ENCODE data around the gene FANCE.
A peak's percentile ranks its signal among the peaks of the same experiment; 100 is the strongest.

Gene FANCE

GRCh38 chr6:35468181-35468979 lies 16.2 kb downstream of the FANCE start, which contains the start of gene RPL10A:
TSS of gene RPL10A (plus strand) at chr6:35468401. CDS start at chr6:35468435, 34 bp downstream.
- peak; percentile 94 for DNase-seq (ENCODE audit: low spot score)

DNA sequence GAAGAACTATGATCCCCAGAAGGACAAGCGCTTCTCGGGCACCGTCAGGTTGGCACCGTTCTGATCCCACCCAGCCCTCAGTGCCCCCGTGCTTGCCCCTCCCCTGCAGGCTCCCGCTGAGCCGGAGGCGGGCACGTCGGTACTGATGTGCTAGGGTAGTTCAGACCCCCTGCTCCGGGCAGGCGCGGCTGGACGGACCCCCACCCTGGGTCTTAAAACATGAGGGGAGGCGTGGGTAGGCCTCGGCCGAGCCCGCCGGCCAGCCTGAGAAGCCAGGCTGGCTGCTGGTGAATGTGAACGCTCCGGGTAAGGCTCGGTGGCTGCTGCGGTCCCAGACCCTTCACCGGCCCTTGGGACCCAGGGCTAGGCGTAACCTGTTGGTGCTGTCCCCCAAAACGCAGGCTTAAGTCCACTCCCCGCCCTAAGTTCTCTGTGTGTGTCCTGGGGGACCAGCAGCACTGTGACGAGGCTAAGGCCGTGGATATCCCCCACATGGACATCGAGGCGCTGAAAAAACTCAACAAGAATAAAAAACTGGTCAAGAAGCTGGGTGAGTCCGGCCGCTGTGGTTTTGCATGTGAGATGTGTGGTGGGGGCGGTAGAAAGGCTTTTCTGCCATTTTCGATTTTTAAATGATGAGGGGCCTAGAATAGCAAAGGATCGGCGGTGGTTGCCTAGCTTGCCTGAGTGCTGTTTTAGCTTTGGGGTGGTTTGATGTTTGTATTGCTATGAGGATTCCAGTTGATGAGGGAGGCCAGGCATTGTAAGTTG lies 17.0 kb downstream of the FANCE start:
- no peak for DNase-seq (ENCODE audit: low spot score)

GRCh38 chr6:35469751-35470662 lies 17.9 kb downstream of the FANCE start:
- DNase-seq (ENCODE audit: low spot score), result no peak

DNA sequence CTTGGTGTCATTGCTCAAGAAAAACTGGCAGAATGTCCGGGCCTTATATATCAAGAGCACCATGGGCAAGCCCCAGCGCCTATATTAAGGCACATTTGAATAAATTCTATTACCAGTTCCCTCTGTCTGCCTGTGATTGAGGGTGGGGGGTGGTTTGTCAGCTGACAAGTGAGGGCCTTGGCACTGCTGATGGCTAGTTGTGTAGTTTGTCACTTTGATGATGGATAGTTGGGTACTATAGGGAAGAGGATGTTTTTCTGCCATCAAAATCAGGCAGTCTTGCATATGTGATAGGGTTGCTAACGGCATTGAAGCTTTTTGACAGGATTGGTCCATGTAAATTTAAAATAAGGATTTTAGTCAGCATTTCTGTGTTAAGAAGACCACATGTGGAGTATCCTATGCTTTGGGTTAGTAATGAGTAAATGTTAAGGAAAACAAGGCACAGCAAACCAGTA lies 18.6 kb downstream of the FANCE start:
- DNase-seq (ENCODE audit: low spot score), result no peak

- no peak for DNase-seq (ENCODE audit: low spot score)
Measured at GRCh38 chr6:35471836-35472345, 19.8 kb downstream of the FANCE start.

DNA sequence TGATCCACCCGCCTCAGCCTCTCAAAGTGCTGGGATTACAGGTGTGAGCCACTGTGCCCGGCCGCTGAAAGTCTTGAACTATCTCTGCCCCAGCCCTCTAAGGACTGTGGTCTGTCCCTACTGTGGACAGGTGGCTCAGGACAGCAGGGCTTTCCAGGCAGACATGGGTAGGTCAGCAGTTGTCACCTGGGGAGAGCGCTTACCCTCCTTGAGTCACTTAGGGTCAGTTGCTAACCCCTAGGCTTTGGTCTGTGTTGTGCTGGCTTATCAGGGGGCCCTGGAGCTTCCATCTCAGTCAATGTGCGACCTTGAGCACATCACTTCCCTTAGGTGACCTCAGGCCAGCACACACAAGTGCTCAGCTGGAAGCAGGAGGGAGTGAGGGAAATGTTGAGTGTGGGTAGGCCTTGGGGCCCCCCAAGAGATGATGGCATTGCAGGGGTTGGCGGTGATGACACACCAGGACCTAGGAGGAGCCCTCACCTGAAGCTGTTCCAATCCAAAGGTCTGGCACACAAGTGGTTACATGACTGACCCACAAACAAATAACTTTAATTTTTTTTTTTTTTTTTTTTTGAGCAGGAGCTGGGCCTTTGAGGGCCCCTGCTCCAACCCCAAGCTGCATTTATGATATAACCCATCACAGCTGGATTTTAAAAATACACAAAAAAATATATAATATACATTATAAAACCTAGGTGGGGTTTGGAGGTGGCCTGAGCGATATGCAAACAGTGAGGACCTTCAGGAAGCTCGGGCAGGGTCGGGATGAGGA lies 21.1 kb downstream of the FANCE start:
- no peak for DNase-seq (ENCODE audit: low spot score)

DNA sequence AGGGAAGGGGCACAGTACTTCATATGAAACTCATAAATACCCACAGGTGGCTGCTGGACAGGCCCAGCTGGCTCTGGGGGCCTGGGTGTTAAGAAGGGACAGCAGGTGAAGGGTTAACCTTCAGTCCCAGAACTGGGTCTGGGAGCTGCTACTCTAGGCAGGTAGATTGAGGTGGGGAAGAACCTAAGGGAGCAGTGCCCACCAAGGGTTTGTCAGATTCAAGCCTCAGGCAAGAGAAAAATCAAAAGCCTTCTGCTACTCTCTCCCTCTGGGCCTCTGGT lies 21.7 kb downstream of the FANCE start:
- DNase-seq (ENCODE audit: low spot score), result peak; percentile 31

GRCh38 chr6:35474131-35474941 lies 22.2 kb downstream of the FANCE start:
- DNase-seq (ENCODE audit: low spot score), result peak; percentile 29

- DNase-seq (ENCODE audit: low spot score), result no peak
Measured at GRCh38 chr6:35474942-35475570, 22.9 kb downstream of the FANCE start.

DNA sequence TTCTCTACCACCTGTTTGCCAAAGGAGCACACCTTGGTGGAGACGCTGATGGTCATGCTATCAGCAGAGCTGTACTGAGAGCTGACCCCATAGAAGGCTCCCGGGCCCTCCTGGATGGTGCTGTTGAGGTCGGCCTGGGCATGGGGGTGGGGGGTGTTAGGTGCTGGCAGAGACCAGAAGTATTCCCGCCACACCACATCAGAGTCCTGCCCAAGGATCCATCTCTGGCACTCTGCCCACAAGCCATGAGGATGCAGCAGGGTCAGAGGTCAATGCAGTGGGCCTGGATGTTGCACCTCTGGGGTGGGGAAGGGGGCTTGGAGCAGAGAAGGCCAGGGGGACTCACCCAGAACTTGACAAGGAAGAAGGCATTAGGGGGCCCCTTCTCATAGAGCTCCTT lies 23.4 kb downstream of the FANCE start:
- DNase-seq (ENCODE audit: low spot score), result no peak

- DNase-seq (ENCODE audit: low spot score), result no peak
Measured at GRCh38 chr6:35476004-35476403, 23.9 kb downstream of the FANCE start.

GRCh38 chr6:35477028-35477427 lies 24.9 kb downstream of the FANCE start:
- DNase-seq (ENCODE audit: low spot score), result no peak

DNA sequence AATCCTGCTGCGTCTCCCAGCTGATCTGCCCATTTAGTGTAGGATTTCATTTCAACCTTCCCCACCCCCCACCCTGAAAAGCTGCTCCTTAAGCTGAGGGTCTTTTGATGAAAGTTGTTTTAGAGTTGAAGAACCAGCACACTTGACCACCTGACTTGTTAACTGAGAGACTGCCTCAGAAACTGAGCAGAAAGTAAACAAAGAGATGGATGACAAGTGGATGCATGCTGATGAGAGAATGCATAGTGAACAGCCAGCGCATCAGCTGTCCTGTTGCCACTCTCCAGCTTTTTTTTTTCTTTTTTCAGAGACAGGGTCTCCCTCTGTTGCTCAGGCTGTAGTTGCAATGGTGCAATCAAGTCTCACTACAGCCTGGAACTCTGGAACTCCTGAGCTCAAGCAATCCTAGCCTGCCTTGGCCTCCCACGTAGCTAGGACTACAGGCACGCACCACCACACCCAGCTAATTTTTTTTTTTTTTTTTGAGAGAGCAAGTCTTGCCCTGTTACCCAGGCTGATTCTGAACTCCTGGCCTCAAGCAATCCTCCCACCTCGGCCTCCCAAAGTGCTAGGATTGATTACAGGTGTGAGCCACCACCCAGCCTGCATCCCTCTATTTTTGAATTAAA lies 25.5 kb downstream of the FANCE start:
- DNase-seq (ENCODE audit: low spot score), result no peak

GRCh38 chr6:35478259-35478658 lies 26.1 kb downstream of the FANCE start:
- DNase-seq (ENCODE audit: low spot score), result no peak

GRCh38 chr6:35480176-35480575 lies 28.0 kb downstream of the FANCE start:
- no peak for DNase-seq (ENCODE audit: low spot score)

DNA sequence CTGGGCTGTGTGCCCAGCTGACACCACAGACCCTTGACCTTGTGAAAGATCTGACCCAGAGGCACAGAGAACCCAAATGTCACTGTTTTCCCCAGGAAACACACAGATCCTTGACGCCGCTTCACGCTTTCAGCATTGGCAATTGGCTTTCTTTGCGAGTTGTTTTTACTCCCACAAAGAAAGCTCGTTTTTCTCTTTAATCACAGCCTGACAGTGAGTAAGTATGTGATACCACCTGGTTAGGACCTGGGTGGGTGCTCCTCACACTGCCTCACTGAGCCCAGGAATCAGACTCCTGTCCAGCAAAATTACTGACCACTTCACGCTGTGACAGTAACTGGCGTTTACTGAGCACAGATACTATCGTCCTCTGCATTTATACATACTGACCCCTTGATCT lies 29.1 kb downstream of the FANCE start:
- DNase-seq (ENCODE audit: low spot score), result no peak

GRCh38 chr6:35483062-35483461 lies 30.9 kb downstream of the FANCE start:
- DNase-seq (ENCODE audit: low spot score), result no peak

DNA sequence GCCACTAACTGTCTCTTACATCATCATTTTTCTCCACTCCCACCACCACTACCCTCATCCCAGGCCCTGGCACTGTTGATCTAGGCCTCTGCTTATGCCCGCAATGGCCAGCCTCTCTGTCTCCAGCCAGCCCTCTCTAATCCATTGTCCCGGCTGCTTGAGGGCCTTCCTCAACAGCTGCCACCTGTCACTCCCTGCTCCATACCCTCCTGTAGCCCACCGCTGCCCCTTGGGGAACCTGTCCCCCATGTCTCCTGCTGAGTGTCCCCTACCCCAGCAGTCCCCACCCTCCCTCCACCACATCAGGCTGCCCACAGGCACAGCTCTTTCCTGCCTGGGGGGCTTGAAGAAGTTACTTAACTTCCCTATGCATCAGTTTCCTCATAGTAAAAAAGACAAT lies 31.4 kb downstream of the FANCE start:
- DNase-seq (ENCODE audit: low spot score), result no peak

DNA sequence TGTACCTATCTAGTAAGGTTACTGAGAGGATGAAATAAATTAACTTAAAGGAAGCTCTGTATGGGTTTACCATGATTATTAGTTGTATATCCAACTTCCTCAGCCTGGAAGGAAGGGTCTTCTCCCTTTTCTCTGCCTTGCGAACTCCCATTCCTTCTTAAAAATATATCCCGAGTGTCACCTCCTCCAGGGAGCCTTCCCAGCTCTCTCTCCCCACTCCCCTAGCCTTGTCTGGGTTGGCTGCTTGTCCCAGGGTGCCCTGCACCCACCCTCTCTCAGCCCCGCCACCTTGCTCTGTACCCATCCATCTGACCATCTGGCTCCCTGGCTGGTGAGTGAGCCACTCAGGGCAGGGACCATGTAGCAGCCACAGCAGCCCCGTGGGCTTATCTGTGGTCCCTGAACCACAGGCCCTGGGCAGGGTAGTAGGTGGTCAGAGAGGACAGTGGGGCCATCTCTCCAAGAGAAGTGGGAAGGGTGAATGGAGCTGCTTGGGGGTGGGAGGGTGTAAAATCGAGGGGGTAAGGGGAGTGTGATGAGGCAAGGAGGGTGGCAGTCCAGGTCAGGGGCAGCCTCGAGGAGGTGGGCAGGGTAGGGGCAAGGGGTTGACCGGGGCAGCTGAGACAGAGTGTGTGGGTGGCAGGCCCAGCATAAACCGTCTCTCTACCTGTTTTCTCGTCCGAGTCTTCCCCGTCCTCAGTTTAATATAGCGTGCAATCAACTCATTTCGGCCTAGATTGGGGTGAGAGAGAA lies 31.9 kb downstream of the FANCE start:
- DNase-seq (ENCODE audit: low spot score), result no peak

All from iPS-NIHi11 (cell line).